Activated CD8-positive, alpha-beta memory T cell treated with anti-CD3 and anti-CD28 coated beads, Interleukin-2, amount 50 U/mL, for 24 hours (primary cell): ENCODE measurements around the gene GMNC.
"Not testable (repeated sequence)": the region's sequence is repeated elsewhere in the genome, so short reads cannot be mapped to it uniquely, and the experiment has no call there.

ENCODE experiments used
- DNase-seq: peaks from one replicate; pipeline ENCODE4 v3.0.0-alpha.2; 2020; ENCODE audit errors: extremely low read depth

GMNC gene

GRCh38 chr3:190862209-190863118, at the start of gene GMNC:
Gene GMNC, minus strand, starts transcription at chr3:190862694. Its CDS starts 79 bp downstream, at chr3:190862615.
- DNase-seq, result peak; percentile 1

GRCh38 chr3:190911382-190911781, 48.9 kb upstream of the GMNC start:
- no peak for DNase-seq

- no peak for DNase-seq
These were observed 47.4 kb upstream of the GMNC start for GRCh38 chr3:190909908-190910307.

- no peak for DNase-seq
These were observed 40.7 kb upstream of the GMNC start for GRCh38 chr3:190903156-190903555.

- no peak for DNase-seq
These were observed 39.8 kb upstream of the GMNC start for GRCh38 chr3:190902292-190902691.

GRCh38 chr3:190892395-190892902, 30.0 kb upstream of the GMNC start:
- DNase-seq, result no peak

GRCh38 chr3:190886945-190887344, 24.5 kb upstream of the GMNC start:
- DNase-seq, result no peak

- DNase-seq, result no peak
These were observed 21.7 kb upstream of the GMNC start for GRCh38 chr3:190883973-190884832.

GRCh38 chr3:190883141-190883540, 20.6 kb upstream of the GMNC start:
- no peak for DNase-seq

GRCh38 chr3:190877925-190878324, 15.4 kb upstream of the GMNC start:
- no peak for DNase-seq

- DNase-seq, result not testable (repeated sequence)
These were observed 13.9 kb upstream of the GMNC start for GRCh38 chr3:190876433-190876832.

GRCh38 chr3:190875061-190875460, 12.6 kb upstream of the GMNC start:
- not testable (repeated sequence) for DNase-seq

GRCh38 chr3:190870127-190870526, 7.6 kb upstream of the GMNC start:
- no peak for DNase-seq

GRCh38 chr3:190867071-190867470, 4.6 kb upstream of the GMNC start:
- DNase-seq, result no peak

- DNase-seq, result no peak
These were observed 3.3 kb upstream of the GMNC start for GRCh38 chr3:190865828-190866227.

GRCh38 chr3:190865419-190865818, 2.9 kb upstream of the GMNC start:
- no peak for DNase-seq

- DNase-seq, result no peak
These were observed 1.5 kb upstream of the GMNC start for GRCh38 chr3:190864002-190864401.

GRCh38 chr3:190863119-190863465, 598 bp upstream of the GMNC start:
- DNase-seq, result no peak

- DNase-seq, result no peak
These were observed 2.0 kb downstream of the GMNC start for GRCh38 chr3:190860521-190860920.

- DNase-seq, result no peak
These were observed 7.3 kb downstream of the GMNC start for GRCh38 chr3:190855151-190855550.

GRCh38 chr3:190854062-190854461, 8.4 kb downstream of the GMNC start:
- DNase-seq, result no peak

- no peak for DNase-seq
These were observed 9.0 kb downstream of the GMNC start for GRCh38 chr3:190853464-190853863.

- no peak for DNase-seq
These were observed 12.9 kb downstream of the GMNC start for GRCh38 chr3:190849607-190850006.
